ENCODE results near the gene MVP. TPM values are rescaled to one million over a fixed set of nuclear protein-coding genes. Genes with fewer than 3 reads are reported as not detected.
A peak's percentile ranks its signal among the peaks of the same experiment; 100 is the strongest.

Gene MVP
- total RNA-seq, 4 donors from 2014 or later = 101 to 151 (median 129) TPM

DNA sequence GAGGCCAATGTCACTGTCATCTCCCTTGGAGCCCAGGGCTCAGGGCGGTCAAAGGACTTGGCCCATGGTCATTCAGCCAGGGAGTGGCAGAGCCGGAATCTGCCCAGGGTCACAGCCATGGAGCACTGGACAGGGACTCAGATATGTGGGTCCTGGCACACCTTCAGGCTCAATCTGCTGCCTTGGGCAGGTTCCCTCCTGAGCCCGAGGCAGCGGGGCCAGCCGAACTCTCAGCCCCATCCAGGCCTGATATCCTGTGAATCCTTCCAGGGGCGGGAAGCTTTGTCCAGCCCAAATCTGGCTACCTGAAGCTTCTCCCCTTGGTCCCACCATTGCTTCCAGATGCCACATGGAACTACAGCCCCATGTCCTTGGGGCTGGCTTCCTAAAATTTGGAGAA is 54.9 kb downstream of the MVP start:
- TF ChIP-seq, protein P1, sequence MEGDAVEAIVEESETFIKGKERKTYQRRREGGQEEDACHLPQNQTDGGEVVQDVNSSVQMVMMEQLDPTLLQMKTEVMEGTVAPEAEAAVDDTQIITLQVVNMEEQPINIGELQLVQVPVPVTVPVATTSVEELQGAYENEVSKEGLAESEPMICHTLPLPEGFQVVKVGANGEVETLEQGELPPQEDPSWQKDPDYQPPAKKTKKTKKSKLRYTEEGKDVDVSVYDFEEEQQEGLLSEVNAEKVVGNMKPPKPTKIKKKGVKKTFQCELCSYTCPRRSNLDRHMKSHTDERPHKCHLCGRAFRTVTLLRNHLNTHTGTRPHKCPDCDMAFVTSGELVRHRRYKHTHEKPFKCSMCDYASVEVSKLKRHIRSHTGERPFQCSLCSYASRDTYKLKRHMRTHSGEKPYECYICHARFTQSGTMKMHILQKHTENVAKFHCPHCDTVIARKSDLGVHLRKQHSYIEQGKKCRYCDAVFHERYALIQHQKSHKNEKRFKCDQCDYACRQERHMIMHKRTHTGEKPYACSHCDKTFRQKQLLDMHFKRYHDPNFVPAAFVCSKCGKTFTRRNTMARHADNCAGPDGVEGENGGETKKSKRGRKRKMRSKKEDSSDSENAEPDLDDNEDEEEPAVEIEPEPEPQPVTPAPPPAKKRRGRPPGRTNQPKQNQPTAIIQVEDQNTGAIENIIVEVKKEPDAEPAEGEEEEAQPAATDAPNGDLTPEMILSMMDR (IDR thresholded peaks at IDR 0.05) = no peak
- DNase-seq (ENCODE audit: low spot score) = no peak
- no peak for ATAC-seq (ENCODE audit: low FRiP score)

DNA sequence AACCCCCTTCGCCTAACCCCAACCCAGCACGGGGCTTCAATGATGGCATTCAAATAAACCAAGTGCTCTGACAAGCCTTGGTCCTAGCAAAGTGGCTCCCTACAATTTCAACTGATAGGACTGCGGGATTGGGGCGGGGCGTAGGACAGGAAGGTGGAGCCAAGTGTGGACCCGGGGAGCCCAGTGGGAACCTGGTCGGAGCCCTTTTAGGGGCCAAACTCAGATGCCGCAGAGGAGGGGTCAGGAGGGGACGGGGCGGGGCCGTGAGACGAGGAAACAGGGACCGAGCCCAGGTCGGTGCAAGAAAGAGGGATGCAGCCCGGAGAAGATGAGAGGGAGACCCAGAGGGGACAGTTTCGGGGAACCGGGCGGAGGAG is 55.9 kb downstream of the MVP start:
- no peak for ATAC-seq (ENCODE audit: low FRiP score)
- TF ChIP-seq, protein P1 (IDR thresholded peaks at IDR 0.05) = no peak
- no peak for DNase-seq (ENCODE audit: low spot score)

DNA sequence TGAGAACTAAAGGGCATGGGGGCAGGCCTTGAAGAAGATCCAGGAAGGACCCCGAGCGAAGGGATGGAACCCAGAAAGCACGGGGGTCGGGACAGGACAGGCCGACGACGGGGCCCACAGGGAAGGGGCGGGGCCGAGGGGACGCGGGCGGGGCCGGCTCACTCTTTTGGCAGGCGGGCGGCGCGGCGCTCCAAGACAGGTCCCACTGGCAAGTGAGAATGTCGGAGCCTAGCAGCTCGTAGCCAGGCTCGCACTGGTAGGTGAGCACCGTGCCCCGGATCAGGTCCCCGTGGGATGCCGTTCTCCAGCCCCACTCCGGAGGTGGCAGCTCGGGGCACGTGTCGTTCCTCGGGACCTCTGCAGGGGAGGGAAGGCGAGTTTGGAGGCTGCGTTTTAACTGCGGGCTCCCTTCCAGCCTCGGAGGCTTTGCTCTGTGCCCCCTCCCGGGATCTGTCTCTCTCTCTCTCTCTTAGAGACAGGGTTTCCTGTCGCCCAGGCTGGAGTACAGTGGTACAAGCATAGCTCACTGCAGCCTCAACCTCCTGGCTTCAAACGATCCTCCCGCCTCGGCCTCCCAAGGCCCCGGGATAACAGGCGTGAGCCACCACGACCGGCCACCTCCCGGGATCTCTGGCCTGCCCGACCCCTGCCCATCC is 56.5 kb downstream of the MVP start:
- ATAC-seq (ENCODE audit: low FRiP score) (no peak), DNase-seq (ENCODE audit: low spot score) (no peak)

DNA sequence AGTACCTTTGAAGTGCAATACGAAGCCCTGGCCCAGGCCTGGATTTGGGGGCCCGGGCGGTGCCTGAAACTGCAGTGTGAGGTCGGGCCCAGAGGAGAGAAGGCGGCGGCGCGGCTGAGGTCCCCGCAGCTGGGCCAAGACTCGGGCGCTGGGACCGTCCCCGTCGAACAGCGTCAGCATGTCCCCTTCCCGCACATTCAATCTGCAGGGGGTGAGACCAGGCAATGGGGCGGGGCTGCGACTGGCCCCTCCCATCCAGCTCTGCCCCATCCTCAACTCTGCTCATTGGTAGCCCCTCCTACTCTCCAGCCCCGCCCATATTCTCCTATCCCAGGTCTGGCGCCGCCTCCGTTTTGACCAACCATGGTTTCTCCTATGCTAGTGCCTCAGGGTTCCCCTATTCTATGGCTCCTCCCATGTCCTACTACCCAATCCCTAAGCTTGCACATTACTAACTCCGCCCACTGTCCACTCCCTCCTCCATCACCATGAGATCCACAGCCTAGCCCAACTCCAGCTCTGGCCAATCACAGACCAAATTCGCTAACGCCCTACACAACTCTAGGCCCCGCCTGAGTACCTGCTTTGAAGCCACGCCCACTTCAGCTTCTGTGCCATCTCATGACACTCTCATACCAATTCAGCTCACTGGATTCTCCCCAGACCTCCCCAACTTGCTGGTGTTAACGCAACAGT is 57.2 kb downstream of the MVP start:
- TF ChIP-seq, protein P1 (IDR thresholded peaks at IDR 0.05) = no peak

More for the DNA sequence above, 56.5 kb downstream of the MVP start:
- TF ChIP-seq, protein P1 (IDR thresholded peaks at IDR 0.05) = no peak

DNA sequence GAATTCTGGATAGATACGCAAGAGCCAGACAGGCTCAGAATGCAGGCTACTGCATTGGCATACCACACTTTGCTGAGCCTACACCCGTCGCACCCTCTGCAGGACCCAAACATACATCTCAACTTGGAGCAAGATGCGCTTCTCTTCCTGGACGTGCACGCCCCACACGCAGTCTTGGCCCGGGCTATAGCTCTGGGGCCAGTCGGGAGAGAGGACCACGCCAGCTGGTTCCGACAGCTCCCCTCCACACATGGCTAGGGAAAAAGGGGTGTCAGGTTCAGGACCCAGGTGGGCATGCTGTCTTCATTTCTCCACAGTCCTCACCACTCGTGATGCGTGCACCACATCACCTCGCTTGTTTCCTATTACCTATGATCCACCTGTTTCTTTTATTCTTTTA is 57.9 kb downstream of the MVP start:
- DNase-seq (ENCODE audit: low spot score) (no peak), ATAC-seq (ENCODE audit: low FRiP score) (no peak)
- TF ChIP-seq, protein P1 (IDR thresholded peaks at IDR 0.05) = no peak

More for the DNA sequence above, 57.2 kb downstream of the MVP start:
- DNase-seq (ENCODE audit: low spot score) (no peak), ATAC-seq (ENCODE audit: low FRiP score) (peak; percentile 29)

DNA sequence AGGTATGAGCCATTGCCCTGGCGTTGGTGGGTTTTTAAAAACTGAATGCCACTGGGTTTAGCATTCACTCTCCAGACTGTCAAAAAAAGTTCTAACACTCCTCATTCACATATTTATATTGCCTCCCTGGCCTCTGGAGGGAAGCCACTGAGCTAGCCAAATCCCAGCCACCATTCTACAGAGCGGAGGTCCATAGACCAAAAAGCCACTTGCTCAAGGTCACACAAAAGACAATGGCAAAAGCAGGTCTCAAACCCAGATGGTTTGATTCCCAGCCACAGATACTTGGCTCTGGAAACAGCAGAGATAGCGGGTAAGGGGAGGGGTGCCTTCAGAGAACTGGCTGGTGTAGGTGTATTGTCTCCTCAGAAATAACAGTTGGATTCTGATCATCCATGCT is 60.8 kb downstream of the MVP start:
- ATAC-seq (ENCODE audit: low FRiP score) = no peak

More for the DNA sequence above, 60.8 kb downstream of the MVP start:
- no peak for DNase-seq (ENCODE audit: low spot score)
- TF ChIP-seq, protein P1 (IDR thresholded peaks at IDR 0.05) = no peak

Data from omental fat pad (tissue), 4 donors.